Activated T-helper 9 cell treated with anti-CD3 and anti-CD28 coated beads, Interleukin-2, amount 50 U/mL, for 16 hours (primary cell): ENCODE data around the gene GOLGA6L6.
"Not testable (repeated sequence)": the region's sequence is repeated elsewhere in the genome, so short reads cannot be mapped to it uniquely, and the experiment has no call there.

Experiments
- DNase-seq: peaks from one replicate; pipeline ENCODE4 v3.0.0-alpha.2; 2020; ENCODE audit warnings: low read depth

Gene GOLGA6L6

GRCh38 chr15:20541700-20542099 is at the start of gene GOLGA6L6:
TSS of gene GOLGA6L6 (minus strand) at chr15:20541800. CDS start at chr15:20541709, 91 bp downstream.
- not testable (repeated sequence) for DNase-seq

- not testable (repeated sequence) for DNase-seq
These were observed 48.5 kb upstream of the GOLGA6L6 start for GRCh38 chr15:20590069-20590468.

DNA sequence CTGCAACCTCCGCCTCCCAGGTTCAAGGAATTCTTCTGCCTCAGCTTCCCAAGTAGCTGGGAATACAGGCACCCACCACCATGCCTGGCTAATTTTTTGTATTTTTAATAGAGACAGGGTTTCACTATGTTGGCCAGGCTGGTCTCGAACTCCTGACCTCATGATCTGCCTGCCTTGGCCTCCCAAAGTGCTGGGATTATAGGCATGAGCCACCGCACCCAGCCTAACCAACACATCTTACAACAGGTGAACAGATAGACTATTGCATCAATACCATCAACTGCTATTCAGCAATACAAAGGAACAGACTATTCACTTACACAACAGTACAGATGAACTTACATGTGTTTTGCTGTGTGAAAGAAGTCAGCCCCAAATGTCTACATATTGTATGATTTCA is 45.2 kb upstream of the GOLGA6L6 start:
- not testable (repeated sequence) for DNase-seq

- not testable (repeated sequence) for DNase-seq
These were observed 41.1 kb upstream of the GOLGA6L6 start for GRCh38 chr15:20582726-20583115.

- not testable (repeated sequence) for DNase-seq
These were observed 40.6 kb upstream of the GOLGA6L6 start for GRCh38 chr15:20582109-20582725.

DNA sequence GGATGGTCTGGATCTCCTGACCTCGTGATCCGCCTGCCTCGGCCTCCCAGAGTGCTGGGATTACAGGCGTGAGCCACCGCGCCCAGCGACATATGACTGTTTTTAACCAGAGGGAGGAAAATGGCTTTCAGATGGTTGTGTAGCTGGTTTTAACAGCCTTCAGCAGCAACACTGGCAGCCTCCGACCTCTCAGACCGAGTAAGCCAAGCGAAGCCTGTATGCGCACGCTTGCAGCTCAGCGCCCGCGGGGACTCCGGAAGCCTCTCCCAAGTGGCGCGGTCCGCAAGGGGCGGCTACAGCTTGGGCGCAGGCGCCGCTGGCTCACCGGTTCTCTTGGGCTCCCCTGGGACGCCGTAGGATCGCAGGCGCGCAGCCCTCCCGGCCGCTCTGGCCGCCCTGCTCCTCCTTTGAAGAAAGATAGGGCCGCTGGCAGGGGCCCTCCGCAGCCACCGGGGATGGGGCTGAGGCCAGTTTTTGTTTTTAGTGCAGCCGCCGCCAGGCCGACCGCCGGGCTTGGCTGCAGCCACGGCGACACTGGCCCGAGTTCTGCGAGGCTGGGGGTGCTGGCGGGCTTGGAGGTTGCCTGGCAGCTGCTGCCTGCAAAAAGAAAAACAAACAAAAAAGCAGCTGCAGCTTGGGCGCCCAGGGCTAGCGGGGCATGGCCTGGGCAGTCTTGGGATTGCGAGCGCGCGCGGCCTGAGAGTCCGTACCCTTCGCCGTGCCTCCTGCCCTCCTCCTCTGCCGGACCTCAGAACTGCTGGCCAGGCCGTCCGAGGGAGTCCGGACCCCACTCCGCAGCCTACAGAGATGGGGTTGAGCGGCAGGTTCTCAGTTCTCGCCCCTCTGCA is 39.9 kb upstream of the GOLGA6L6 start:
- DNase-seq: not testable (repeated sequence)

- not testable (repeated sequence) for DNase-seq
These were observed 38.1 kb upstream of the GOLGA6L6 start for GRCh38 chr15:20579662-20580061.

- DNase-seq: not testable (repeated sequence)
These were observed 9.7 kb upstream of the GOLGA6L6 start for GRCh38 chr15:20551289-20551688.

DNA sequence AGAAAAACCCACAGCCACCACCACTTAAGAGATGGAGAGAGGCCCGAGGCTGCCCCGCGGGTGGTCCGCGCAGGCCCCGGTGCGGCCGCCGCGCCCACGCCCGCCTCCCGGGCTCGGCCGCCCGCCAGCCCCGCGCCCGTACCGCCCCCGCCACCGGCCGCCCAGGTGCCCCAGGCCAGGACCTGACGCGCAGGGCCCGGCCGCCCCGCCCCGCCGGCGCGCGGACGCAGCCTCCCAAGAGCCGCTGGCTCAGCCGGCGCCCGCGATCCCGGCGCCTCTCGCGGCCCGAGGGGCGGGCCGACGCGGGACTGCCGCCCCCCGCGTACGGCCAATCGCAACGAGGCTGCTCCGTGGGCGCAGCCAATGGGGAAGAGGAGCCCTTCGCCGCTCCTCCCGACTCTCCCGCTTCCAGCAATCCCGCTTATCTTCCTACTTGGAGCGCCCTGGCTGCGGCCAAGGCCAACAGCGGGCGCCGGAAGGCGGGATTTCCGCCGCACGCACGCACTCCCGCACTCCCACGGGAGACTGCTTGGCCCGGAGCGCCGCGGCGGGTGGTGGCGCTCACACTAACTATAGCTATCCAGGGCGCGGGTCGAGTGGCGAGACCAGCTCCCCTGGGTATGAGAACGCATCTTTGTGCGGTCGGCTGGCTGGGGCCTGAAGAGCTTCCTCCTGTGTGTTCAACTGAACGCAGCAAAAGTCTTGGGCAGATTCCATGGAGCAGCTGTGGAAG is 35.5 kb downstream of the GOLGA6L6 start:
- not testable (repeated sequence) for DNase-seq

- not testable (repeated sequence) for DNase-seq
These were observed 38.8 kb downstream of the GOLGA6L6 start for GRCh38 chr15:20502839-20503238.

DNA sequence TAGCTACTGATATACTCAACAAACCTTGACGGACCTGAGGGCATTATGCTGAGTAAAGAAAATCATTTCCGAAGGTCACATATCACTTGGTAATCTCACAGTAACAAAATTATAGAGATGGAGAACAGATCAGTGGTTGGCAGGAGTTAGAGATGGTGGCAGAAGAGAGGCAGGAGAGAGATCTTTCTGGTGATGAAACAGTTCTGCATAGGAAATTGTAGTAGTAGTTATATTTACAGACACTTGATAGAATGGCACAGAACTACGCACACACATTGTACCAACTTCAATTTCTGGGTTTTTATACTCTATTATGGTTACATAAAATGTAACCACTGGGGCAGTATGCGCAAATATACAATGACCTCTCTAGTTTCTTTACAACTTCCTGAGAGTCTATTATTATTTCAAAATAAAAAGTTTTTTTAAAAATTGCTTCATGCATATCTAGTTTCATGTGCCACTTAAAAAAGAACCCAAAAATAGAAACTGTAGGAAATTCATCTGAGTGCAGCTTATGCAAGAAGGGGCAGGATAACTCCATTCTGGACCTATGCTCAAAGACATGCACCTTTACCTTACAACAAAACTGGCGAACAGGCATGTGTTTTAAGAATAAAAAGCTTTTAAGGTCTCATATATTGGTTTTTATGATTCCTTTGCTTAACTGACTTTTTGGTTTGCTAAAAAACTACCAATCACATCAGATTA is 39.9 kb downstream of the GOLGA6L6 start:
- DNase-seq: not testable (repeated sequence)

DNA sequence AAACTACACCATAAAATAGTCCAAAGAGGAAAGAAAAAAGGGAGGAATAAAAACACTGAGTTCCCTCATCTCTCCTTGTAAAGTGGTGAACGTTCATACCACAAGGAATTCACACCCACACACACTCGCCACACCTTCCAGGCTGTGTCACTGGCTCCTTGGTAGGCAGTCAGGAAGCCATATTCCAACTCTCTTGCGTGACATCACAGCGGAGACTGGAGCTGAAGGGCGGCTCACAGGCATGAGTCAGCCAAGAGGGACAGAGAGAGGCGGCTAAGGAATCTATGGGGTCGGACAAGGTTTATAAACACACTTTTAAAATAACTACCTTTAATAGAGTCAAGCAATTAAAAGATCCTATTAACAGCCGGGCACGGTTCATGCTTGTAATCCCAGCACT is 43.8 kb downstream of the GOLGA6L6 start:
- not testable (repeated sequence) for DNase-seq

DNA sequence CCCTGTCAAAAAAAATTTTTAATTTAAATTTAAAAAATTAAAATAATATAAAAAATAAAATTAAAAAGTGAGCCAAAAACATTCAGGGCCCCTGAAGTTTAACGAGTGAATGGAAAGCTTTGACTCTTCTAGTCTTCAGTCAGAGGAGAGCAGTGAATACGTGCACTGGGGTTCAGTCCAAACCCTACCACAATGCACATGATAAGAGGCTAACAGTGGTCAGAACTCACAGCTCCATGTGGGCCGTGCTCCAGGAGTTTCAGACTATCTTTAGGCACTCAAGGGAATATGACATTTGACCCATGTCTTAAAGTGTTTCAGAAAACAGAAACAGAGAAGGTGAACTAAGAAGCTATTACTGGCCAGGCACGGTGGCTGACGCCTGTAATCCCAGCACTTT is 48.6 kb downstream of the GOLGA6L6 start:
- not testable (repeated sequence) for DNase-seq

DNA sequence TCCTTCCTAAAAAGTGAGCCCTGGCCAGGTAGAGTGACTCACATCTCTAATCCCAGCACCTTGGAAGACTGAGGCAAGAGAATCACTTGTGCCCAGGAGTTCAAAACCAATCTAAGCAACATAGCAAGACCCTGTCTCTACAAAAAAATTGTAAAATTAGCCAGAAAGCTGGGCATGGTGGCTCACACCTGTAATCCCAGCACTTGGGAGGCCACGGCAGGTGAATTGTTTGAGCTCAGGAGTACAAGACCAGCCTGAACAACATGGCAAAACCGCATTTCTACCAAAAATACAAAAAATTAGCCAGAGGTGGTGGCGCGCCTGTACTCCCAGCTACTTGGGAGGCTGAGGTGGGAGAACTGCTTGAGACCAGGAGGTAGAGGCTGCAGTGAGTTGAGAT is 49.0 kb downstream of the GOLGA6L6 start:
- DNase-seq: not testable (repeated sequence)

DNA sequence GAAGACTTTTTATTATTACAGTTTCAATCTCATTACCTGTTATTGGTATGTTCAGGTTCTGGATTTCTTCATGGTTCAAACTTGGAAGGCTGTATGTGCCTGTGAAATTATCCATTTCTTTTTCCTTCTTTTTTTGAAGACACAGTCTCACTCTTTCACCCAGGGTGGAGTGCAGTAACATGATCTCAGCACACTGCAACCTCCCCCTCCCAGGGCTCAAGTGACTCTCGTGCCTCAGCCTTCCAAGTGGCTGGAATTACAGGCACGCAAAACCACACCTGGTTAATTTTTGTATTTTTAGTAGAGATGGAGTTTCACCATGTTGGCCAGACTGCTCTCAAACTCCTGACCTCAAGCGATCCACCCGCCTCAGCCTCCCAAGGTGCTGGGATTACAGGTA is 52.3 kb downstream of the GOLGA6L6 start:
- DNase-seq: not testable (repeated sequence)
